ENCODE measurements around the gene IGSF23.
A peak's percentile ranks its signal among the peaks of the same experiment; 100 is the strongest.

The IGSF23 gene

GRCh38 chr19:44643605-44644401 is 30.4 kb downstream of the IGSF23 start, which contains the start of gene PVR:
Gene PVR (plus strand): TSS chr19:44643910. CDS start chr19:44644097, 187 bp downstream.
- peak; percentile 51 to 62 for DNase-seq

GRCh38 chr19:44644402-44645016 is 31.1 kb downstream of the IGSF23 start:
- peak in 1 of 2 experiments; percentile 18 for DNase-seq

- no peak for DNase-seq
Observed at GRCh38 chr19:44645407-44646048, 32.2 kb downstream of the IGSF23 start.

GRCh38 chr19:44646049-44646416 is 32.7 kb downstream of the IGSF23 start:
- no peak for DNase-seq

- no peak for DNase-seq
Observed at GRCh38 chr19:44647144-44647543, 33.8 kb downstream of the IGSF23 start.

- no peak for DNase-seq
Observed at GRCh38 chr19:44648631-44649251, 35.4 kb downstream of the IGSF23 start.

GRCh38 chr19:44649578-44650145 is 36.3 kb downstream of the IGSF23 start:
- no peak for DNase-seq

GRCh38 chr19:44653343-44653742 is 40.0 kb downstream of the IGSF23 start:
- DNase-seq: no peak

- peak; percentile 74 to 82 for DNase-seq
Observed at GRCh38 chr19:44653977-44654774, 40.8 kb downstream of the IGSF23 start.

- DNase-seq: peak; percentile 76 to 79
Observed at GRCh38 chr19:44657211-44657921, 44.0 kb downstream of the IGSF23 start.

- no peak for DNase-seq
Observed at GRCh38 chr19:44658069-44658733, 44.8 kb downstream of the IGSF23 start.

GRCh38 chr19:44660081-44660480 is 46.7 kb downstream of the IGSF23 start:
- no peak for DNase-seq

GRCh38 chr19:44661205-44661604 is 47.8 kb downstream of the IGSF23 start:
- no peak for DNase-seq

- no peak for DNase-seq
Observed at GRCh38 chr19:44661904-44662303, 48.5 kb downstream of the IGSF23 start.

GRCh38 chr19:44662691-44663385 is 49.5 kb downstream of the IGSF23 start:
- no peak for DNase-seq

- no peak for DNase-seq
Observed at GRCh38 chr19:44663996-44664395, 50.6 kb downstream of the IGSF23 start.

GRCh38 chr19:44664976-44665375 is 51.6 kb downstream of the IGSF23 start:
- no peak for DNase-seq

GRCh38 chr19:44666852-44667556 is 53.6 kb downstream of the IGSF23 start:
- no peak for DNase-seq

GRCh38 chr19:44668985-44669764 is 55.8 kb downstream of the IGSF23 start:
- no peak for DNase-seq
